PC-9 (cell line): Measurements from ENCODE around the gene SLC7A4. TPM values are rescaled to one million over a fixed set of nuclear protein-coding genes. Genes with fewer than 3 reads are reported as not detected.

ENCODE experiments used
- BruUV-seq: library from RNA; stranded (reverse); fragments of 400-500 nt; replicated peaks from 2 replicates; lab custom pipeline; 2021; lab: Mats Ljungman, UMichigan
- CTCF ChIA-PET: fragments of 300-600 bp; sonication (Branson Sonifier 250); formaldehyde crosslinking; loops from one replicate; lab custom pipeline; 2022; ENCODE audit warnings: antibody characterized with exemption; lab: Charles Lee
- POLR2A ChIA-PET: fragments of 300-600 bp; sonication (Branson Sonifier 250); formaldehyde crosslinking; loops from one replicate; lab custom pipeline; 2022; ENCODE audit warnings: antibody characterized with exemption; ENCODE audit not compliant: unreplicated experiment; lab: Charles Lee
- DNase-seq, 2 experiments: peaks; one replicate each; pipeline versions ENCODE4 v3.0.0 to v3.0.0-alpha.2; 2015 to 2022; ENCODE audit warnings: mixed read lengths in 1 of 2
- H2AFZ ChIP-seq: fragments of 200-600 bp; sonication (generic); 2 replicates; pipeline ENCODE4 v1.8.1; 2017; ENCODE audit warnings: antibody characterized with exemption
- H3F3A ChIP-seq: fragments of 200-600 bp; sonication (generic); 2 replicates; pipeline ENCODE4 v1.8.1; 2017; ENCODE audit warnings: antibody characterized with exemption, mild to moderate bottlenecking, low read depth; ENCODE audit not compliant: insufficient read depth
- H3K27ac ChIP-seq: fragments of 200-600 bp; sonication (generic); 2 replicates; pipeline ENCODE4 v1.6.1; 2016; ENCODE audit warnings: mixed run types
- H3K27me3 ChIP-seq: fragments of 200-600 bp; sonication (generic); 2 replicates; pipeline ENCODE4 v1.6.1; 2016; ENCODE audit warnings: low read depth, mixed run types; ENCODE audit not compliant: insufficient read depth
- H3K36me3 ChIP-seq: fragments of 200-600 bp; sonication (generic); 2 replicates; pipeline ENCODE4 v1.6.1; 2016; ENCODE audit warnings: low read depth, mixed run types
- H3K4me1 ChIP-seq: fragments of 200-600 bp; sonication (generic); replicated peaks from 2 replicates; pipeline ENCODE4 v1.6.1; 2016; ENCODE audit warnings: mixed run types; ENCODE audit not compliant: insufficient read depth
- H3K4me2 ChIP-seq: fragments of 200-600 bp; sonication (generic); 2 replicates; pipeline ENCODE4 v1.6.1; 2017; ENCODE audit warnings: mixed run types
- H3K4me3 ChIP-seq: fragments of 200-600 bp; sonication (generic); 2 replicates; pipeline ENCODE4 v1.6.1; 2016; ENCODE audit warnings: mixed run types
- H3K79me2 ChIP-seq: fragments of 200-600 bp; sonication (generic); 2 replicates; pipeline ENCODE4 v1.6.1; 2017; ENCODE audit warnings: low read depth, mixed run types
- H3K9me2 ChIP-seq: fragments of 200-600 bp; sonication (generic); 2 replicates; pipeline ENCODE4 v1.8.1; 2017; ENCODE audit warnings: mild to moderate bottlenecking; ENCODE audit not compliant: insufficient read depth
- H3K9me3 ChIP-seq: fragments of 200-600 bp; sonication (generic); 2 replicates; pipeline ENCODE4 v1.8.1; 2016; ENCODE audit warnings: low read depth; ENCODE audit not compliant: insufficient read depth
- H4K20me1 ChIP-seq: fragments of 200-600 bp; sonication (generic); 2 replicates; pipeline ENCODE4 v1.8.1; 2017; ENCODE audit not compliant: insufficient read depth
- EZH2 ChIP-seq: fragments of 200-600 bp; sonication (generic); IDR thresholded peaks from 2 replicates; pipeline ENCODE4 v1.8.0; 2017; ENCODE audit warnings: antibody characterized with exemption, low read depth
- intact Hi-C: fragments of 100-400 bp; cut with micrococcal nuclease; formaldehyde crosslinking; loops from one replicate; pipeline ENCODE4 v1.10.0; 2022; ENCODE audit not compliant: unreplicated experiment
- total RNA-seq: library from RNA; stranded (reverse); gene quantifications from 2 replicates; pipeline ENCODE4 v1.2.3, GENCODE V29; 2021
- TF ChIP-seq, protein P1 (sequence below): fragments of 200-600 bp; sonication (generic); conservative IDR thresholded peaks from 2 replicates; pipeline ENCODE4 v1.6.1; 2017; ENCODE audit warnings: mixed run types, antibody characterized with exemption, mild to moderate bottlenecking, moderate library complexity

SLC7A4 gene
- total RNA-seq, 1 experiment from 2014 or later, result not detected

DNA sequence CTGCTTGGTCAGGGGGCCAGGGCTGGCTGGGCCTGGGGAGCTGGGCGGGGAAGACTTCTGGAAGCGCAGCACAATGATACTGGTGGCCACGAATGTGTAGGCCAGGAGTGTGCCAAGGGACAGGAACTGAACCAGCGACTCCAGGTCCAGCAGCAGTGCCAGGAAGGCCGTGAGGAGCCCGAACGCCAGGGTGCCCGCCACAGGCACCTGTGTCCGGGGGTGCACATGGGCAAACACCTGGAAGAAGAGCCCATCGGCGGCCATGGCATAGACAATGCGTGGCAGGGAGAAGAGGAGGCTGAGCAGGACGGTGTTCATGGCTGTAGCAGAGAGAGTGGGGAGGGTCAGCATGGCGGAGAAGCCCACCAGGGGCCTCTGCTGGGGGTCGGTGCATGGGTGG lies 2.3 kb downstream of the SLC7A4 start:
- Histone ChIP-seq H4K20me1 (no peaks in the 10 kb centered on the region), H3K36me3 (no peaks in the 10 kb centered on the region), H3K4me3 (no peak overlapping the region), H3K9me3 (no peaks in the 10 kb centered on the region), H3F3A (no peaks in the 10 kb centered on the region), H3K4me2 (no peak overlapping the region), H3K4me1 (no peaks in the 10 kb centered on the region), H2AFZ (no peak overlapping the region), H3K27me3 (no peaks in the 10 kb centered on the region), H3K79me2 (no peaks in the 10 kb centered on the region), H3K9me2 (no peaks in the 10 kb centered on the region), H3K27ac (no peak overlapping the region)
- BruUV-seq, result no TSS peak
- DNase-seq, result no peak
- intact Hi-C loops, result no loop called here
- POLR2A ChIA-PET, result no interaction called here
- CTCF ChIA-PET, result no interaction called here
- no peak for TF ChIP-seq EZH2
- TF ChIP-seq, protein P1, sequence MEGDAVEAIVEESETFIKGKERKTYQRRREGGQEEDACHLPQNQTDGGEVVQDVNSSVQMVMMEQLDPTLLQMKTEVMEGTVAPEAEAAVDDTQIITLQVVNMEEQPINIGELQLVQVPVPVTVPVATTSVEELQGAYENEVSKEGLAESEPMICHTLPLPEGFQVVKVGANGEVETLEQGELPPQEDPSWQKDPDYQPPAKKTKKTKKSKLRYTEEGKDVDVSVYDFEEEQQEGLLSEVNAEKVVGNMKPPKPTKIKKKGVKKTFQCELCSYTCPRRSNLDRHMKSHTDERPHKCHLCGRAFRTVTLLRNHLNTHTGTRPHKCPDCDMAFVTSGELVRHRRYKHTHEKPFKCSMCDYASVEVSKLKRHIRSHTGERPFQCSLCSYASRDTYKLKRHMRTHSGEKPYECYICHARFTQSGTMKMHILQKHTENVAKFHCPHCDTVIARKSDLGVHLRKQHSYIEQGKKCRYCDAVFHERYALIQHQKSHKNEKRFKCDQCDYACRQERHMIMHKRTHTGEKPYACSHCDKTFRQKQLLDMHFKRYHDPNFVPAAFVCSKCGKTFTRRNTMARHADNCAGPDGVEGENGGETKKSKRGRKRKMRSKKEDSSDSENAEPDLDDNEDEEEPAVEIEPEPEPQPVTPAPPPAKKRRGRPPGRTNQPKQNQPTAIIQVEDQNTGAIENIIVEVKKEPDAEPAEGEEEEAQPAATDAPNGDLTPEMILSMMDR, result no peak

DNA sequence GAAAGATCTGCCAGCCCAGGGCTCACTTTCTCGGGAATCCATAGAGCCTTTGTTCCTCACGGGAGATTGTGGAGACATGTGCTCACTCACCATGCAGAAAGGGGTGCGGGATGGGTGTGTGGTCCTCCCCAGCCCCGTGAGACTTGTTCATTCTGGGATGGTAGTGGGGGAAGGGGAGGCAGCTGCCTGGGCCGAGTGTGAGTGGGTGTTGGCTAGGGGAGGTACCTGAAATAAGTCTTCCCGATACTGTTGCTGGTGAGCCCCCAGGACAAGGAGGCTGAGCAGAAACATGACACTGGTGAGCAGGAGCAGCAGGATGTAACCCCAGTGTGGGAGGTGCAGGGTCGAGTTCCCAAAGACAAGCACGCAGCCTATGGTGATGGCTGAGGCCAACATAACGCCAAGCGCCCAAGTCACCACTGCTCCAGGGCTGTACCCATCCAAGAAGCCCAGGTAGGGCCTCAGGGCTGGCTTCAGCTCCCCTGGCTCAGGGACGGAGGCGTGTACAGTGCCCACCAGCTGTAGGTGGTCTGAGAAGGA lies 2.8 kb downstream of the SLC7A4 start:
- Histone ChIP-seq H3K9me3 (no peaks in the 10 kb centered on the region), H2AFZ (no peak overlapping the region), H3K4me3 (no peak overlapping the region), H3K4me2 (no peak overlapping the region), H3K4me1 (no peaks in the 10 kb centered on the region), H3K36me3 (no peaks in the 10 kb centered on the region), H3F3A (no peaks in the 10 kb centered on the region), H3K27ac (no peak overlapping the region), H3K79me2 (no peaks in the 10 kb centered on the region), H3K27me3 (no peaks in the 10 kb centered on the region), H4K20me1 (no peaks in the 10 kb centered on the region), H3K9me2 (no peaks in the 10 kb centered on the region)
- ChIA-PET CTCF (no interaction called here), POLR2A (no interaction called here)
- intact Hi-C loops, result no loop called here
- BruUV-seq, result no TSS peak
- DNase-seq, result no peak
- no peak for TF ChIP-seq EZH2
- TF ChIP-seq, protein P1, result no peak

DNA sequence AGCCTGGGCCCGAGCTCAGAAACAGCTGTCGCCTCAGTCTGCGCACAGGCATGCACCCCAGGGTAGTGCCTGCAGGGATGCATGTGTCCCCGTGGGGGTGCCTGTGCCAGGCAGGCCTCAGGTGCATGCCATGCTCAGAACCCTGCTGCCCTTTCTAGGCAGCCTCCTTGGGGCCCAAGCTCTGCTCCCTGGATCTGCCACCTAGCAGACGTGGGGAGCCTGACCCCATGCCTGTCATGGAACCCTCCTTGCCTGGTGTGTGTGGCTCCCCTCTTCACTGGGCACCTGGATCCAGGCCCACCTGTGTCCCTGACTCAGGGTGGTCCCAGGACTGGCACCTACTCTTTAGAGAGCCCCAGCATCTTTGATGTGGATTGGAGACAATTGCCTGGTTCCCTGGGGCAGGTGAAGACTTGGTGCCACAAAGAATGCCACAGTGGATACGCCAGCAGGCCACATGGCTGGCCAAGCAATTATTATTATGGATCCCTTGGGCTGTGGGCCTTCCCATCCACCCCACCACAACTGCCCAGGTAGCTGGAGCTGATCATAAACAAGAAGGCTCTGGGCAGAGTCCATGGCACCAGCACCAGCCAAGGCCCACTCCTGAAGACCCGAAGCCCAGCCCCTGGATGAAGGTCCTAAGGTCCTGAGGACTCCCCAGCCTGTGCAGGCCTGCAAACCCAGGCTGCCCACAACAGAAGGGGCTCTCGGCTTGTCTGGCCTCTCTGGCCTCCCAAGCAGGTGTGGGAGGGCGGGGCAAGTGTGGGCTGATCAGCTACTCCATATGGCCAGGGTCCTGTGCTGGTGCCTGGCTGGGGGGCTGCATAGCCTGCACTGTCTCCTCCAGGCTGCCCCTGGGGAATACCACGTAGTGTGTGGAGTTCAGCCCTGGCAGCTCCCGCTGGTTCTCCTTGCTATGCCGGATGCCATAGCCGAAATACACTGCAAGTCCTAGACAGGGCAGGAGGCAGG lies 3.8 kb downstream of the SLC7A4 start:
- TF ChIP-seq, protein P1, result no peak
- no peak for TF ChIP-seq EZH2
- Histone ChIP-seq H3K27me3 (no peaks in the 10 kb centered on the region), H4K20me1 (no peaks in the 10 kb centered on the region), H3K4me1 (no peaks in the 10 kb centered on the region), H3K9me2 (no peaks in the 10 kb centered on the region), H3K36me3 (no peaks in the 10 kb centered on the region), H3K4me2 (no peak overlapping the region), H3K79me2 (no peaks in the 10 kb centered on the region), H3K9me3 (no peaks in the 10 kb centered on the region), H3K4me3 (no peak overlapping the region), H3F3A (no peaks in the 10 kb centered on the region), H2AFZ (no peak overlapping the region), H3K27ac (no peak overlapping the region)
- no peak for DNase-seq
- CTCF ChIA-PET, result no interaction called here
- intact Hi-C loops, result no loop called here
- POLR2A ChIA-PET, result no interaction called here
- no TSS peak for BruUV-seq
